NT2/D1 (cell line): ENCODE results near the gene TTC19.

Source experiments
- DNase-seq: peaks from one replicate; pipeline ENCODE4 v3.0.0-alpha.2; 2011; ENCODE audit warnings: low read depth, low spot score
- H3K27me3 ChIP-seq: 2 replicates; pipeline ENCODE4 v1.6.0; 2011; ENCODE audit warnings: mild to moderate bottlenecking; ENCODE audit not compliant: insufficient read length, insufficient read depth
- H3K36me3 ChIP-seq: 2 replicates; pipeline ENCODE4 v1.6.1; 2011; ENCODE audit warnings: mild to moderate bottlenecking, low read length, mixed read lengths; ENCODE audit not compliant: insufficient read depth, insufficient read length
- H3K4me1 ChIP-seq: 2 replicates; pipeline ENCODE4 v1.5.1; 2011; ENCODE audit not compliant: insufficient read depth, insufficient read length
- H3K4me3 ChIP-seq: 2 replicates; pipeline ENCODE4 v1.5.1; 2011; ENCODE audit warnings: low read depth; ENCODE audit not compliant: insufficient read length
- H3K9ac ChIP-seq: 2 replicates; pipeline ENCODE4 v1.6.0; 2011; ENCODE audit warnings: low read depth; ENCODE audit not compliant: insufficient read length
- H3K9me3 ChIP-seq: 2 replicates; pipeline ENCODE4 v1.5.1; 2011; ENCODE audit warnings: mild to moderate bottlenecking, low read length; ENCODE audit not compliant: insufficient read depth
- SUZ12 ChIP-seq: IDR thresholded peaks from 2 replicates; pipeline ENCODE4 v1.6.1; 2011; ENCODE audit not compliant: insufficient read length, insufficient read depth; ENCODE audit errors: extremely low read depth
- YY1 ChIP-seq: IDR thresholded peaks from 2 replicates; pipeline ENCODE4 v1.6.1; 2011; ENCODE audit not compliant: insufficient read length, insufficient read depth
- ZNF274 ChIP-seq: IDR thresholded peaks from 2 replicates; pipeline ENCODE4 v1.6.1; 2011; ENCODE audit warnings: mild to moderate bottlenecking, low read depth, low read length

TTC19 gene

DNA sequence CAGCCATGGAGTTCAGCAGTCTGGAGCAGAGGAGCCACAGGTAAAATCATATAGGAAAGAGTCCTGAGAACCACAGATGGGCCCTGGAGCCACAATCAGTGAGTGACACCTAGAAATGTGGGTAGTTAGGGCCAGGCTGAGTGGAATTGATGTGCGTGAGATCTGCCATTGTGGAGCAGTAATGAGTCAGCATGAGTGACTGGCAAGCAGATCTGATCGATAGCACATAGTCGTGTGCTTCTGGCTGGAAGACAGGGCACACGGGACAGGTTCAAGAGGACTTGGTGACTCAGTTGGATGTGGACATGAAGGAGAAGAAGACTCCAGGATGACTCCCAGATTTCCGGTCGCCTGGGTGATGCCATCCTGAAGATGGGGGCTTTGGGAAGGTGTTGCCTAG, 42.4 kb upstream of the TTC19 start:
- Histone ChIP-seq H3K4me3 (no peak overlapping the region), H3K4me1 (no peaks in the 10 kb centered on the region), H3K36me3 (no peaks in the 10 kb centered on the region), H3K9me3 (no peaks in the 10 kb centered on the region), H3K9ac (no peak overlapping the region), H3K27me3 (no peaks in the 10 kb centered on the region)
- DNase-seq, result no peak
- no peak for TF ChIP-seq SUZ12
- TF ChIP-seq ZNF274, result no peak
- no peak for TF ChIP-seq YY1

DNA sequence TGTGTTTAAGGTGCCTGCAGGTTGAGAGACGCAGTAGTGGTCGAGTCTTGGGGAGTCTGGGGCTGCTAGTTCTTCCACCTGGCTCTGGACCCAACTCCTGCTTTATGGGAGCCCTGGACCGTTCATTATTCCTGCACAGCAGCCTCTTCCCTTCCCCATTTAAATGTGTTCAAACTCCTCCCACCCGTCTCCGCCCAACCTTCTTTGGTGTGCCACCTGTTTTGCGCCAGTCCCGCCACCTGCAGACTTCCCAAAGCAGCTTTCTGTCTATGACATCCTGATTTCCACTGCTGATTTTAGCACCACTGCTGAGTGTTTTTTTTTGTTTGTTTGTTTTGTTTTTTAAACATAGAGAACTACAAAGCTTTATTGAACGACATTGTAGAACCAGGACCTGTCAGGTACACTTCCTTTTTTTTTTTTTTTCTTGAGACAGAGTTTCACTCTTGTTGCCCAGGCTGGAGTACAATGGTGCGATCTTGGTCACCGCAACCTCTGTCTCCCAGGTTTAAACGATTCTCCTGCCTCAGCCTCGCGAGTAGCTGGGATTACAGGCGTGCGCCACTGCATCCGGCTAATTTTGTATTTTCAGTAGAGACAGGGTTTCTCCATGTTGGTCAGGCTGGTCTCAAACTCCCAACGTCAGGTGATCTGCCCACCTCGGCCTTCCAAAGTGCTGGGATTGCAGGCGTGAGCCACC, 41.9 kb upstream of the TTC19 start:
- Histone ChIP-seq H3K4me1 (no peaks in the 10 kb centered on the region), H3K4me3 (no peak overlapping the region), H3K27me3 (no peaks in the 10 kb centered on the region), H3K9ac (no peak overlapping the region), H3K36me3 (no peaks in the 10 kb centered on the region), H3K9me3 (no peaks in the 10 kb centered on the region)
- TF ChIP-seq YY1, result no peak
- TF ChIP-seq SUZ12, result no peak
- no peak for TF ChIP-seq ZNF274
- no peak for DNase-seq

DNA sequence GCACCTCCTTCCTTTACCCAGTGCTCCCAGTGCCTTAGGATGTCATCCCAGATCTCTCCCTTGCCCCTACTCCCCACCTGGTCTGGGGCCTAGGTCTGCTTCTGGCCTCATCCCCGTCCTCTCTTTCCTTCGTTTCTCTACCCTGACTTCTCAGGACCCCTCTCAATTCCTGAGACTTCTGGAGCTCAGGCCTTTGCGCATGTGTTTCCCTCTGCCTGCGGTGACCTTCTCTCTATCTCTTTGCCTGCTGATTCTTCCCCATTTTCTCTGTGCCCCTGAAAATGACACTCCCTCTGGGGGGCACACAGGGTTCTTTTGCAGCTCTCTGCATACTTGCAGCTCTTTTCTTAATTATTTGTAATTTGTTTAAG, 41.2 kb upstream of the TTC19 start:
- TF ChIP-seq SUZ12 (no peak), ZNF274 (no peak), YY1 (no peak)
- Histone ChIP-seq H3K9ac (no peak overlapping the region), H3K4me1 (no peaks in the 10 kb centered on the region), H3K9me3 (no peaks in the 10 kb centered on the region), H3K36me3 (no peaks in the 10 kb centered on the region), H3K27me3 (no peaks in the 10 kb centered on the region), H3K4me3 (no peak overlapping the region)
- no peak for DNase-seq

DNA sequence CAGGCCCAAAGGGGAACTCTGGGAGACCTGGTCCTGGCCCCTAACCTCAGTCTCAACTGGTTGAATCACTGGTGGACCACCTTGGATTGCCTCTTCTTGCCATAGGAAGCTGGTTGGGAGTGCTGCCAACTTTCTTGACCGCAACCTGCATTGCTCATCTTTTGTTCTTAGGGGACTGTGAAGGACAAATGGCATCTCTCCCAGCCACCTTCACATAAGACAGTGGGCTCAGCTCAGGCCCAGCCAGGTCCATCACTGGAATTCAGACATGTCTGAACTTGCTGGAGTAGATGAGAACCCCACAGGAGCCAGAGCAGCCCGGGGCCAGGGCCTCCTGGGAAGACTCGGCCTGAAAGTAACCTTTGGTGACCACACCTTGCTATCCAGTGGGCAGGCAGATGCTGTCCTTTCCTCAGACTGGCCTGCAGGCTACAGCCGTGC, 35.9 kb upstream of the TTC19 start:
- no peak overlapping the region for H3K9ac ChIP-seq
- no peak for TF ChIP-seq ZNF274
- TF ChIP-seq YY1, result no peak
- no peak for TF ChIP-seq SUZ12
- H3K9me3 ChIP-seq, result no peaks in the 10 kb centered on the region
- H3K27me3 ChIP-seq, result no peaks in the 10 kb centered on the region
- peaks cover 9% of the 10 kb centered on the region for H3K4me1 ChIP-seq
- DNase-seq, result no peak
- H3K36me3 ChIP-seq, result no peaks in the 10 kb centered on the region
- H3K4me3 ChIP-seq, result no peak overlapping the region

DNA sequence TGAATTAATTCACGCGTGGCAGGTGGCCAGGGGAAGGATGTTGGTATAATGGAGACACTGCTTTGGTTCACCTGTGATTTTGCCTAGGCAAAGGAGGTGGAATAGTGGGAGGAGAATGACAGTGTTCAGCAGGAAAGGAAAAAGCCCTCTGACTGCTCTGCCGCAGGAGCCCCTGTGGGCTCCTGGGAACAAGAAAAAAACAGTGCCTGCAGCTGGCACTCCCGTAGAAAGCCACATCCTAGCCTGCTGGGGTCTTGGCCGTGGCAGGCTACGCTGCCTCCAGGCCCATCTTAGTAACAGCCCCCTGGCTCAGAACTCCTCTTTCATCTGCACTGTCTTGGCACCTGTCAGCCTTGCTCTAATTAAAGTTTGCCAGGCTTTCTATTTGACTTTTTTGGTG, 34.1 kb upstream of the TTC19 start:
- peak overlapping the region; percentile 27 for H3K9ac ChIP-seq
- DNase-seq, result no peak
- no peak for TF ChIP-seq ZNF274
- no peak for TF ChIP-seq YY1
- TF ChIP-seq SUZ12, result no peak
- H3K36me3 ChIP-seq, result no peaks in the 10 kb centered on the region
- H3K4me1 ChIP-seq, result peaks cover 11% of the 10 kb centered on the region
- no peaks in the 10 kb centered on the region for H3K9me3 ChIP-seq
- no peaks in the 10 kb centered on the region for H3K27me3 ChIP-seq
- no peak overlapping the region for H3K4me3 ChIP-seq

DNA sequence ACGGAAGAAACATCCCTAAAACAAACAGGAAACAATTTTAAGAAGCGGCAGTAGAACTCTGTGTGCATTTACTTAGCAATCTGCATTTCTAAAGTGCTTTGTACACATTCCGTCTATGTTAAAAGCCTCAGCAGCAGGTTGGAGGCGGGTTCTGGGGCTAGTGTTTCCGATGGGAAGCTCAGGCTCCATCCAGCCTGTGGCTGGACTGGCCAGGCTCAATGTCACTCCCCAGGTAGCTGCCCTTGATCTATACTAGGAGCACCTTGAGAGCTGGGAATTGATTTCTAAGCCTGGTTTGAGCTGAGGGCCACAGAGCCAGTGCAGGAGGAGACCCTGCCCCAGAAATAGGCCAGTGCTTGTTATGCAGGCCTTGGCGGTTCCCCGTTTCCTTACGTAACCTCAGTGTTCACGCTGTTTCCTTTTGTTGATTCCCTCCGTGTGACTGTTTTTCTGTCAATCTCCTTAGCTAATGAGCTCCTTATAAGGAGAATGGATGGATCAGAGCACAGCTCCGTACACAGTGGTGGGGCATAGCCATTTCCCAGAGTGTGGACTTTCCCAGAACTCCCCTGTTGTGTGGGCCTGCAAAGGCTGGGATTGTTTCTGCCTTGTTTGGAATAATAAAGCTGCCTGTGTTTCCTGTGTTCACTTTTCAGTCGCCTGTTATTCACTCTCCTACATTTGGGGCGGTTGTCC, 33.3 kb upstream of the TTC19 start:
- TF ChIP-seq ZNF274 (no peak), SUZ12 (no peak), YY1 (no peak)
- Histone ChIP-seq H3K4me1 (peaks cover 11% of the 10 kb centered on the region), H3K27me3 (no peaks in the 10 kb centered on the region), H3K9me3 (no peaks in the 10 kb centered on the region), H3K36me3 (no peaks in the 10 kb centered on the region), H3K9ac (peak overlapping the region; percentile 46), H3K4me3 (peak overlapping the region; percentile 12)
- peak; percentile 72 for DNase-seq

DNA sequence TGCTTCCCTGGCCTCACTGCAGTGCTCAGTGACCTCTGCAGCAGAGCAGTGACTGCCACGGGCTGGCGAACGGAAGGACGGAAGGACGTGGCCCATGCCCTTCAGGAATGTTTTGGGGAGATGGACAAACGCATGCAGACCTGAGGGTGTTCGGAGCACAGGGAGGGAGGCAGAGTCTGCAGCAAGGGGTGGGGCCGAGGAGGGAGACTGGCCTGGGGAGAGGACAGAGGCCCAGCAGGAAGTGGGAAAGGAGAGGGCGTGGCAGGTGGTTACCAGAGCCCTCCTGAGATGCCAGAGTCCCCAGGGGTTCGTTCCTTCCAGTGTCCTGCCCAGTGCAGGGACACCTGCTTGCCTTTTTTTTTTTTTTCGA, 32.8 kb upstream of the TTC19 start:
- TF ChIP-seq SUZ12 (no peak), ZNF274 (no peak), YY1 (no peak)
- Histone ChIP-seq H3K36me3 (no peaks in the 10 kb centered on the region), H3K4me3 (peak overlapping the region; percentile 12), H3K9me3 (no peaks in the 10 kb centered on the region), H3K9ac (peak overlapping the region; percentile 46), H3K4me1 (peaks cover 11% of the 10 kb centered on the region), H3K27me3 (no peaks in the 10 kb centered on the region)
- DNase-seq, result no peak
